Measurements from ENCODE around the gene GRM7. TPM values are rescaled to one million over a fixed set of nuclear protein-coding genes. Genes with fewer than 3 reads are reported as not detected.

GRM7 gene
- polyA plus RNA-seq, 3 donors, result not detected

- H3K36me3 ChIP-seq (replicated peaks in 1 of 2; ENCODE audit: control insufficient read depth in 1 of 2, insufficient read depth in 2 of 2, low read length in 2 of 2), result no peaks in the 10 kb centered on the region
- Mint-ChIP-seq H3K4me1 (peaks cover 28% of the 10 kb centered on the region), H3K27me3 (ENCODE audit: low read depth in 3 of 3) (peaks cover 0 to 2% (median 0%) of the 10 kb centered on the region in 3 donors), H3K27ac (no peak overlapping the region), H3K4me3 (no peak overlapping the region), H3K9me3 (peaks cover 12 to 26% (median 23%) of the 10 kb centered on the region in 7 donors), H3K36me3 (peaks cover 0 to 4% of the 10 kb centered on the region in 2 donors)
- H3K9me3 ChIP-seq (replicated peaks in 1 of 2; ENCODE audit: control insufficient read depth in 1 of 2, insufficient read depth in 1 of 2, low read length in 2 of 2), result peaks cover 20 to 27% of the 10 kb centered on the region in 2 donors
- no peak for TF ChIP-seq CTCF (IDR thresholded peaks at IDR 0.05)
- WGBS (ENCODE audit: insufficient coverage), result 100% methylated on average over 1 of the region's 2 CpGs
- H3K9ac ChIP-seq (ENCODE audit: insufficient read depth, low read length, poor library complexity, severe bottlenecking), result no peak overlapping the region
- DNase-seq, result no peak
- intact Hi-C loops (cut with micrococcal nuclease), result no loop called here
- no peak overlapping the region for H3K4me2 ChIP-seq (replicated peaks; ENCODE audit: extremely low read depth, low read length, poor library complexity, severe bottlenecking)
- H3K79me2 ChIP-seq (ENCODE audit: insufficient read depth, low read length), result no peaks in the 10 kb centered on the region
- no peaks in the 10 kb centered on the region for H4K20me1 ChIP-seq (ENCODE audit: insufficient read depth, low read length)
- no peak overlapping the region for H3K4me3 ChIP-seq (replicated peaks in 1 of 3; ENCODE audit: low read depth in 2 of 3, low read length in 3 of 3)
- no peaks in the 10 kb centered on the region for H3K27me3 ChIP-seq (ENCODE audit: control insufficient read depth in 2 of 2, insufficient read depth in 2 of 2, low read length in 2 of 2)
- no peak overlapping the region for H3K27ac ChIP-seq (ENCODE audit: low read depth in 1 of 2, low read length in 2 of 2)
- H3K4me1 ChIP-seq (ENCODE audit: control insufficient read depth in 1 of 2, insufficient read depth in 2 of 2, low read length in 2 of 2), result peaks cover 19% of the 10 kb centered on the region in 2 donors
- H2AFZ ChIP-seq (ENCODE audit: insufficient read depth, low read depth, low read length, poor library complexity, severe bottlenecking), result no peak overlapping the region
These were observed 903.2 kb downstream of the GRM7 start for GRCh38 chr3:7764115-7764514.

GRCh38 chr3:7766530-7766929, 905.6 kb downstream of the GRM7 start:
- intact Hi-C loops (cut with micrococcal nuclease), result no loop called here
- Histone ChIP-seq H3K79me2 (ENCODE audit: insufficient read depth, low read length) (no peaks in the 10 kb centered on the region), H2AFZ (ENCODE audit: insufficient read depth, low read depth, low read length, poor library complexity, severe bottlenecking) (no peak overlapping the region), H3K9ac (ENCODE audit: insufficient read depth, low read length, poor library complexity, severe bottlenecking) (no peak overlapping the region), H3K4me2 (replicated peaks; ENCODE audit: extremely low read depth, low read length, poor library complexity, severe bottlenecking) (no peak overlapping the region), H4K20me1 (ENCODE audit: insufficient read depth, low read length) (no peaks in the 10 kb centered on the region), H3K9me3 (replicated peaks in 1 of 2; ENCODE audit: control insufficient read depth in 1 of 2, insufficient read depth in 1 of 2, low read length in 2 of 2) (peaks cover 20 to 27% of the 10 kb centered on the region in 2 donors), H3K4me1 (ENCODE audit: control insufficient read depth in 1 of 2, insufficient read depth in 2 of 2, low read length in 2 of 2) (no peaks in the 10 kb centered on the region), H3K27me3 (ENCODE audit: control insufficient read depth in 2 of 2, insufficient read depth in 2 of 2, low read length in 2 of 2) (no peaks in the 10 kb centered on the region), H3K4me3 (replicated peaks in 1 of 3; ENCODE audit: low read depth in 2 of 3, low read length in 3 of 3) (no peak overlapping the region), H3K27ac (ENCODE audit: low read depth in 1 of 2, low read length in 2 of 2) (no peak overlapping the region), H3K36me3 (replicated peaks in 1 of 2; ENCODE audit: control insufficient read depth in 1 of 2, insufficient read depth in 2 of 2, low read length in 2 of 2) (no peaks in the 10 kb centered on the region)
- peaks cover 5% of the 10 kb centered on the region for H3K4me1 Mint-ChIP-seq
- H3K4me3 Mint-ChIP-seq, result no peak overlapping the region
- H3K36me3 Mint-ChIP-seq, result peaks cover 0 to 4% of the 10 kb centered on the region in 2 donors
- peak; percentile 2 to 9 (median 2) for DNase-seq
- H3K27me3 Mint-ChIP-seq (ENCODE audit: low read depth in 3 of 3), result peaks cover 0 to 2% (median 0%) of the 10 kb centered on the region in 3 donors
- no peak overlapping the region for H3K27ac Mint-ChIP-seq
- peaks cover 12 to 26% (median 23%) of the 10 kb centered on the region in 7 donors for H3K9me3 Mint-ChIP-seq
- 58% methylated on average over 2 of the region's 4 CpGs for WGBS (ENCODE audit: insufficient coverage)
- no peak for TF ChIP-seq CTCF (IDR thresholded peaks at IDR 0.05)

Measured in CD14-positive monocyte (primary cell).